ENCODE data around the gene SOX13.

DNA sequence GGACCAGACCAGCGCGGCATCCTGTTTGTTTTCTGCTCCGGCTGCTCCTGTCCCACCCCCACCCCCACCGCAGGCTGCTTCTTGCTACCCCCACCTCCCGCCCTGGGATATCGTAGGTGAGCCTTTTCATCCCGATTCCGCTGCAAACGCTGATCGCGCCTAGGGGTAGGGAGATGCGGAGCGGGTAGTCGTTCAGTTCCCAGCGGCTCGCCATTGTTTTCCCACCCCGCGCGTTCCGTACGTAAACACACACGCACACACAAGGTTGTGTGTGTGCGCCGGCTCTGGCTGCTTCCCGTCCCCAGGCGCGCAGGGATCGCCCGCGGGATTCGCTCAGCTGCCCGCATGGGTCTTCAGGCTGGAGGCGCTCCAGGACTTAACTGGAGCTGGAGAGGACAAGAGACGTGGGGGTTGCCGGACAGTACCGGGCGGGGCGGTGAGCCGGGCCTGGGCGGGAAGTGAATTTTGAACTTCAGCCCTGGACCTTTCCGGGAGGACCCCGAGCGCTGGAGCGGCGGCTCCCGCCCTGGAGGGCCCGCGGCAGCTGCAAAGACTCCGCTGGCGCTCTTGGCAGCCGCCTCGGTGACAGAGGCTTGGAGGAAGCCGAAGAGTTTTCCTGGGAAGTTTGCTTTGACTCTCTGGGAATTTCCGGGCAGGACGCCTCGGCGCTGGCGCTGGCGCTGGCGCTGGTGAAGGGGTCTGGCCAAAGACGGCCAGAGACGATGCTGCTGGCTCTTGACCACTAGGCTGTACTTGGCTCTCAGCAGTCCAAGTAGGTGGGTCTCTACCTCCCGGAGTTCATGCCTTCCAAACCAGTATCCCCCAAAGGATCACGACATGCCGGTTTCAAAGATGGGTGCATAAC lies 1.6 kb downstream of the SOX13 start:
- no peak for TF ChIP-seq CTCF (IDR thresholded peaks at IDR 0.05)
- no peak for TF ChIP-seq ZFX (IDR thresholded peaks at IDR 0.05; ENCODE audit: borderline replicate concordance)
